Measurements from ENCODE around the gene STIM1.

DNA sequence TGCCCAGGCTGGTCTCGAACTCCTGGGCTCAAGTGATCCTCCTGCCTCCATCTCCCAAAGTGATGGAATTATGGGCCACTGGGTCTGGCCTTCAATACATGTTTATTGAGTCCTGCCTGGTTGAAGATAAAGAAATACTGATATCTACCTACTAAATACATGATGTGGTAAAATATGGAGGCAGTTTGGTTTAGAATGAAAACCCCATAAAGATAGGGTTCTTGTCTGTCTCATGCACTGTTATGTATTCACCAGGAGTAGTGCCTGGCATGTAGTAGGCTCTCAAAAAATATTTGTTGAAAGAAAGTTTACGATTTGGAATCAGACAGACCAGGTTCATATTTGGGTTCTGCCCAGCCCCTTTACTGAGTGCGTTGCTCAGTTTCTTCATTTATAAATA lies 21.1 kb downstream of the STIM1 start:
- TF ChIP-seq EZH2 (IDR thresholded peaks at IDR 0.05) (no peak), POLR2AphosphoS5 (IDR thresholded peaks at IDR 0.05; ENCODE audit: borderline replicate concordance, low read depth, low read length) (no peak)
